Psoas muscle (tissue), 8 donors: ENCODE measurements around the gene CMTM7. TPM values are rescaled to one million over a fixed set of nuclear protein-coding genes. Genes with fewer than 3 reads are reported as not detected.
"Not testable (repeated sequence)": the region's sequence is repeated elsewhere in the genome, so short reads cannot be mapped to it uniquely, and the experiment has no call there.

Experiments
- ATAC-seq, 4 donors: fragments of 200-7000 bp; cut with Tn5 transposase; one replicate each; pipeline ENCODE4 v1.9.1; 2020; ENCODE audit warnings: moderate library complexity in 3 of 4, mild to moderate bottlenecking in 2 of 4
- DNase-seq, 2 donors: peaks; one replicate each; pipeline ENCODE4 v3.0.0-alpha.2; 2020
- H3K27ac ChIP-seq: fragments of 200-600 bp; one replicate; pipeline ENCODE4 v1.8.0; 2022
- H3K27me3 ChIP-seq, 3 donors: fragments of 200-600 bp in 1 of 3; one replicate each; pipeline versions ENCODE4 v1.6.1 to v1.8.0; 2013 to 2022; ENCODE audit warnings: low read length in 2 of 3, mild to moderate bottlenecking in 2 of 3, moderate library complexity in 1 of 3; ENCODE audit not compliant: insufficient read depth in 3 of 3
- H3K36me3 ChIP-seq, 2 donors: fragments of 200-600 bp in 1 of 2; one replicate each; pipeline versions ENCODE4 v1.6.1 to v1.8.0; 2013 to 2022; ENCODE audit warnings: low read depth in 1 of 2, mild to moderate bottlenecking in 1 of 2, moderate library complexity in 1 of 2; ENCODE audit not compliant: insufficient read depth in 1 of 2
- H3K4me1 ChIP-seq: fragments of 200-600 bp; one replicate; pipeline ENCODE4 v1.8.0; 2022
- H3K4me3 ChIP-seq: fragments of 200-600 bp; one replicate; pipeline ENCODE4 v1.8.0; 2022; ENCODE audit warnings: mild to moderate bottlenecking
- H3K9me3 ChIP-seq: fragments of 200-600 bp; one replicate; pipeline ENCODE4 v1.8.0; 2022
- CTCF ChIP-seq: fragments of 200-600 bp; IDR thresholded peaks from one replicate; pipeline ENCODE4 v1.8.0; 2022; ENCODE audit warnings: antibody characterized with exemption
- WGBS, 3 donors: extraction: QIAGEN DNeasy Blood & Tissue Kit; methylation state at CpG; one replicate each; pipeline versions ENCODE4 v1.1.6 to v1.1.7; 2013; 5-methylcytosine and 5-hydroxymethylcytosine counted together
- intact Hi-C, 2 donors: fragments of 100-400 bp; cut with DNase I; formaldehyde crosslinking; loops; one replicate each; pipeline versions ENCODE4 v1.11.0 to v1.14.2; 2022
- polyA plus RNA-seq, 3 donors: library from polyadenylated mRNA; stranded (reverse); fragments of 200-250 nt; gene quantifications; one replicate each; pipeline ENCODE4 v1.2.3, GENCODE V29; 2013
- total RNA-seq, 4 donors: library from RNA; stranded (reverse); fragmentation: NEBNext Ultra II Directional in 2 of 4; extraction: Animal tissue kit (Norgen Biotek cat#: 25700) in 2 of 4; gene quantifications; one replicate each; pipeline versions ENCODE4 v1.2.1 to v1.2.4, GENCODE V29; 2021 to 2023
- donor health status: healthy with polysubstance abuse.
- donor health status: DM: no; HTN: no; CAD: no; lungs with moderate emphysema.
- donor health status: Bipolar disorder and iron deficiency.
- donor health status: healthy.
- donor health status: DM: yes; HTN: yes; CAD: no.
- donor health status: DM: no; HTN: no; CAD: no.
- donor health status: DM: no; HTN: no; CAD: no.
- donor health status: DM: yes; HTN: yes; CAD: no.

The CMTM7 gene
- total and polyA plus RNA-seq, 7 donors: 0.65 to 18.5 (median 2.6) TPM

GRCh38 chr3:32467333-32468070 is 75.8 kb downstream of the CMTM7 start:
- peak overlapping the region; percentile 64 for H3K4me3 ChIP-seq
- 9 to 15% (median 15%) methylated on average over 40 to 41 of the region's 41 CpGs for WGBS, 3 donors
- H3K4me1 ChIP-seq: no peaks in the 10 kb centered on the region
- ATAC-seq (peak; percentile 91 to 98 (median 96)), DNase-seq (peak; percentile 68 to 84)
- peak; percentile 100 for TF ChIP-seq CTCF
- no peaks in the 10 kb centered on the region for H3K9me3 ChIP-seq
- H3K27ac ChIP-seq: no peak overlapping the region
- H3K36me3 ChIP-seq: no peaks in the 10 kb centered on the region
- intact Hi-C loops: loop anchor here (2.0 to 5.0 kb wide), 4 partner anchors 75 to 170 kb away; partner anchors contain the start of gene CMTM7 (in 1 of the 2)
- H3K27me3 ChIP-seq: no peaks in the 10 kb centered on the region

- TF ChIP-seq CTCF: no peak
- Histone ChIP-seq H3K9me3 (no peaks in the 10 kb centered on the region), H3K36me3 (no peaks in the 10 kb centered on the region), H3K27ac (no peak overlapping the region), H3K4me1 (no peaks in the 10 kb centered on the region), H3K4me3 (no peak overlapping the region), H3K27me3 (no peaks in the 10 kb centered on the region)
- intact Hi-C loops: loop anchor here (2.0 to 5.0 kb wide), 4 partner anchors 77 to 172 kb away; partner anchors contain the start of gene CMTM7 (in 1 of the 2)
- no peak for DNase-seq
- ATAC-seq: no peak
- 89 to 96% (median 90%) methylated on average over 7 of the region's 7 CpGs for WGBS, 3 donors
These were observed 77.7 kb downstream of the CMTM7 start for GRCh38 chr3:32469151-32469874.

- 96 to 98% (median 97%) methylated on average over 5 of the region's 5 CpGs for WGBS, 3 donors
- DNase-seq: no peak
- intact Hi-C loops: no loop called here
- H3K36me3 ChIP-seq: peaks cover 0 to 3% of the 10 kb centered on the region in 2 donors
- H3K27ac ChIP-seq: no peak overlapping the region
- H3K4me3 ChIP-seq: no peak overlapping the region
- no peaks in the 10 kb centered on the region for H3K9me3 ChIP-seq
- TF ChIP-seq CTCF: no peak
- H3K4me1 ChIP-seq: no peaks in the 10 kb centered on the region
- ATAC-seq: no peak
- no peaks in the 10 kb centered on the region for H3K27me3 ChIP-seq
These were observed 78.7 kb downstream of the CMTM7 start for GRCh38 chr3:32470362-32470761.

GRCh38 chr3:32471246-32471645 is 79.6 kb downstream of the CMTM7 start:
- whole genome bisulfite sequencing, 3 donors: 87 to 94% (median 92%) methylated on average over 3 of the region's 3 CpGs
- ATAC-seq: no peak

GRCh38 chr3:32472151-32472550 is 80.5 kb downstream of the CMTM7 start:
- H3K4me3 ChIP-seq, H3K27me3 ChIP-seq, ATAC-seq, DNase-seq, H3K27ac ChIP-seq, H3K36me3 ChIP-seq, H3K9me3 ChIP-seq, H3K4me1 ChIP-seq, intact Hi-C loops: not testable (repeated sequence)
- 93 to 95% (median 94%) methylated on average over 12 of the region's 12 CpGs for WGBS, 3 donors

More at GRCh38 chr3:32471246-32471645, 79.6 kb downstream of the CMTM7 start:
- H3K4me1 ChIP-seq: no peaks in the 10 kb centered on the region
- no peak overlapping the region for H3K27ac ChIP-seq
- peaks cover 0 to 5% of the 10 kb centered on the region in 2 donors for H3K36me3 ChIP-seq
- no peak overlapping the region for H3K4me3 ChIP-seq
- no peaks in the 10 kb centered on the region for H3K27me3 ChIP-seq
- TF ChIP-seq CTCF: no peak
- no peaks in the 10 kb centered on the region for H3K9me3 ChIP-seq
- intact Hi-C loops: no loop called here
- no peak for DNase-seq
